GM10847 (cell line): ENCODE measurements around the gene VAC14.

Experiments
- POLR2A ChIP-seq: IDR thresholded peaks from 2 replicates; pipeline ENCODE4 v1.6.1; 2011; ENCODE audit not compliant: insufficient read length; ENCODE audit errors: extremely low read depth

The VAC14 gene

GRCh38 chr16:70689970-70690891, 110.7 kb downstream of the VAC14 start:
- TF ChIP-seq POLR2A, result no peak

GRCh38 chr16:70689035-70689969, 111.7 kb downstream of the VAC14 start:
- TF ChIP-seq POLR2A, result no peak

- TF ChIP-seq POLR2A, result no peak
These were observed 112.7 kb downstream of the VAC14 start for GRCh38 chr16:70688246-70688742.

- TF ChIP-seq POLR2A, result no peak
These were observed 113.2 kb downstream of the VAC14 start for GRCh38 chr16:70687671-70688245.

GRCh38 chr16:70687102-70687511, 113.9 kb downstream of the VAC14 start:
- no peak for TF ChIP-seq POLR2A

- TF ChIP-seq POLR2A, result no peak
These were observed 114.4 kb downstream of the VAC14 start for GRCh38 chr16:70686376-70687101.

- no peak for TF ChIP-seq POLR2A
These were observed 115.0 kb downstream of the VAC14 start, which contains the start of gene MTSS2 for GRCh38 chr16:70685938-70686375. TSS of gene MTSS2 (minus strand) at chr16:70686053. CDS start at chr16:70685791, 262 bp downstream.

- no peak for TF ChIP-seq POLR2A
These were observed 115.7 kb downstream of the VAC14 start for GRCh38 chr16:70685061-70685937.

- TF ChIP-seq POLR2A, result no peak
These were observed 116.6 kb downstream of the VAC14 start for GRCh38 chr16:70684146-70685060.

GRCh38 chr16:70683146-70683944, 117.6 kb downstream of the VAC14 start:
- no peak for TF ChIP-seq POLR2A

GRCh38 chr16:70682239-70683145, 118.5 kb downstream of the VAC14 start:
- no peak for TF ChIP-seq POLR2A
